C4-2B (cell line): ENCODE data around the gene ANKZF1.

Source experiments
- H3K27ac ChIP-seq: fragments of 450-650 bp; 2 replicates; pipeline ENCODE4 v1.5.1; 2017
- ZFX ChIP-seq: fragments of 450-650 bp; IDR thresholded peaks from 2 replicates; pipeline ENCODE4 v1.6.1; 2017
- TF ChIP-seq, protein P1 (sequence below): fragments of 450-650 bp; conservative IDR thresholded peaks from 2 replicates; pipeline ENCODE4 v1.5.1; 2017; ENCODE audit warnings: mild to moderate bottlenecking

Gene ANKZF1

GRCh38 chr2:219218217-219218731 is 11.3 kb upstream of the ANKZF1 start:
- TF ChIP-seq, protein P1, sequence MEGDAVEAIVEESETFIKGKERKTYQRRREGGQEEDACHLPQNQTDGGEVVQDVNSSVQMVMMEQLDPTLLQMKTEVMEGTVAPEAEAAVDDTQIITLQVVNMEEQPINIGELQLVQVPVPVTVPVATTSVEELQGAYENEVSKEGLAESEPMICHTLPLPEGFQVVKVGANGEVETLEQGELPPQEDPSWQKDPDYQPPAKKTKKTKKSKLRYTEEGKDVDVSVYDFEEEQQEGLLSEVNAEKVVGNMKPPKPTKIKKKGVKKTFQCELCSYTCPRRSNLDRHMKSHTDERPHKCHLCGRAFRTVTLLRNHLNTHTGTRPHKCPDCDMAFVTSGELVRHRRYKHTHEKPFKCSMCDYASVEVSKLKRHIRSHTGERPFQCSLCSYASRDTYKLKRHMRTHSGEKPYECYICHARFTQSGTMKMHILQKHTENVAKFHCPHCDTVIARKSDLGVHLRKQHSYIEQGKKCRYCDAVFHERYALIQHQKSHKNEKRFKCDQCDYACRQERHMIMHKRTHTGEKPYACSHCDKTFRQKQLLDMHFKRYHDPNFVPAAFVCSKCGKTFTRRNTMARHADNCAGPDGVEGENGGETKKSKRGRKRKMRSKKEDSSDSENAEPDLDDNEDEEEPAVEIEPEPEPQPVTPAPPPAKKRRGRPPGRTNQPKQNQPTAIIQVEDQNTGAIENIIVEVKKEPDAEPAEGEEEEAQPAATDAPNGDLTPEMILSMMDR, result no peak
- TF ChIP-seq ZFX, result peak; percentile 88; the same call in 1 of the 2 replicates
- H3K27ac ChIP-seq, result peak overlapping the region; percentile 94

- TF ChIP-seq, protein P1, result no peak
- TF ChIP-seq ZFX, result peak; percentile 59; the same call in 1 of the 2 replicates
- H3K27ac ChIP-seq, result peak within 1 kb of the TSS; percentile 94
Measured at GRCh38 chr2:219218732-219219701, 10.6 kb upstream of the ANKZF1 start, which contains the start of gene ABCB6. ABCB6 (minus strand) TSS chr2:219218958; CDS start chr2:219218673, 285 bp downstream.

DNA sequence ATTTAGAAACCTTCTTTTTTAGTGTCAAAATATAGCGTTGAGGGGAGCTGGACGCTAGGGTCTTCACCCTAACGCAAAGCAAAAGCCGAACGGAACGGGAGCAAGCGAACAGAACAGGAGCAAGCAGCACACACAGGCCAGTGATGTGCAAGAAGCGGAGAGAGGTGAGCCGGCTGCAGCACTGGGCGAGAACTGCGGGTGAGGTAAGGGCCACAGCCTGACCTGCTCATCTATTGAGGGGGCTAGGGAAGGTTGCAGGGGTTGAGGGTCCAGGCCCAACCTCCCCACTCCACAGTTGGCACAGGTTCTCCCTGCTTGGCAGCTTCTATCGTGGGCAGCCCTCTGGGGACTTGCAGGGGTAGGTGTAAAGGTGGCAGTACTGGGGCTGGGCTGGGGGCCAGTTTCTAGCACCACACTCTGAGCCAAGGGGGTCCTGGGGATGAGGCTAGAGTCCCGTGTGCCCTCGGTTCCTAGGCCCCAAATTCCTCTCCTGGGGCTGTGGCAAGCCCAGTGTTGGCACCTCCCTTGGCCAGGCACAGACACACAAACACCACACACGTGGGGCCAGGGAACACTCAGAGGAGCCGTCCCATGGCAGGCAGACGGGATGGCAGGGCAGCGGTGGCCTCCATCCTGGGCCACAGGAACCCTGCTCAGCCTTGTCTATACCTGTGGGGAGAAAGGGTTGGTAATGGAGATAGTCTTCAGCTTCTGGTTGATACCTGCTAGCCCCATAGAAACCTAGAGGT is 9.6 kb upstream of the ANKZF1 start:
- TF ChIP-seq ZFX, result no peak
- TF ChIP-seq, protein P1, result no peak
- peak overlapping the region; percentile 94 for H3K27ac ChIP-seq

- TF ChIP-seq ZFX, result no peak
- TF ChIP-seq, protein P1, result no peak
- H3K27ac ChIP-seq, result no peak overlapping the region
Measured at GRCh38 chr2:219220652-219221402, 8.8 kb upstream of the ANKZF1 start.

DNA sequence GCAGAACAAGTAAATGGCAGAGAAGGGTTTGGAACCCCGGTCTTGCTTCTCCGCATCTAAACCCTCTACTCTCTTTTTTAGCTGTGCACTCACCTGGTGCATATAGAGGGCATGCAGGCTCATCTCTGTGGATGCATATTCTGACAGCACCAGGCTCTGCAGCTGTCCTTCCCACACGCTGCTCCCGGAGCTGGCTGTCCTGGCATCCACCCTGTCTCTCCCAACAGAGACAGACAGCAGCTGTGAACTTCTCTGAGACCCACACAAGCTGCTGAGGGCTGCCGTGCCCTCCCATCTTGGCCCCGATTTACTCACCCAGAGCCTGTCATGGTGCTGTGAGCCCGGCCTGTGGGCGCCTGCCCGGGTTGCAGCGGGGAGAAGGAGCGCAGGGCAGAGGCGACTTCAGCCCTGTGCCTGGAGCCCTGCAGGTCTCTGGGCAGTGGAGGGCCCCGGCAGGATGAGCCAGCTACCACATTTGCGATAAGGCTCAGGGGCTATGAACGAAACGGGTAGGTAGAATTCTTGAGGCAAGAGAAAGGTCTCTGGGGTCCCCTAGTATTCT is 7.6 kb upstream of the ANKZF1 start:
- TF ChIP-seq ZFX, result no peak
- TF ChIP-seq, protein P1, result no peak

GRCh38 chr2:219223831-219224610 is 5.6 kb upstream of the ANKZF1 start:
- TF ChIP-seq, protein P1, result no peak
- no peak for TF ChIP-seq ZFX
- H3K27ac ChIP-seq, result no peak overlapping the region

More for the DNA sequence above, 7.6 kb upstream of the ANKZF1 start:
- no peak overlapping the region for H3K27ac ChIP-seq
